Skeletal muscle tissue (tissue), 4 donors: ENCODE data around the gene SMIM21. TPM values are rescaled to one million over a fixed set of nuclear protein-coding genes. Genes with fewer than 3 reads are reported as not detected.
A peak's percentile ranks its signal among the peaks of the same experiment; 100 is the strongest.

Source experiments
- H3K27ac ChIP-seq: one replicate; pipeline ENCODE4 v1.7.0; 2013; ENCODE audit warnings: mild to moderate bottlenecking, low read depth, low read length, inconsistent platforms
- H3K27me3 ChIP-seq, 3 donors: one replicate each; pipeline ENCODE4 v1.7.0; 2013; ENCODE audit warnings: low read length in 3 of 3; ENCODE audit not compliant: control insufficient read depth in 3 of 3, insufficient read depth in 3 of 3
- H3K36me3 ChIP-seq, 3 donors: one replicate each; pipeline ENCODE4 v1.7.0; 2013; ENCODE audit warnings: low read length in 3 of 3; ENCODE audit not compliant: control insufficient read depth in 3 of 3, insufficient read depth in 3 of 3
- H3K4me1 ChIP-seq, 3 donors: one replicate each; pipeline ENCODE4 v1.7.0; 2013; ENCODE audit warnings: low read length in 3 of 3, mild to moderate bottlenecking in 3 of 3; ENCODE audit not compliant: control insufficient read depth in 3 of 3, insufficient read depth in 3 of 3
- H3K4me3 ChIP-seq, 3 donors: one replicate each; pipeline ENCODE4 v1.7.0; 2013; ENCODE audit warnings: low read length in 3 of 3
- H3K9ac ChIP-seq, 3 donors: one replicate each; pipeline ENCODE4 v1.7.0; 2013; ENCODE audit warnings: low read length in 3 of 3, mild to moderate bottlenecking in 3 of 3, moderate library complexity in 2 of 3, low read depth in 1 of 3
- H3K9me3 ChIP-seq, 3 donors: one replicate each; pipeline ENCODE4 v1.7.0; 2013; ENCODE audit warnings: low read length in 3 of 3; ENCODE audit not compliant: control insufficient read depth in 3 of 3
- total RNA-seq: library from RNA; depleted of rRNA; stranded (reverse); fragments of >200 nt; gene quantifications from one replicate; pipeline ENCODE4 v1.2.3, GENCODE V29; 2014
- donor health status: Osteomylitis.

SMIM21 gene
- total RNA-seq, 1 donor from 2014 or later = not detected

- Histone ChIP-seq H3K4me1 (no peaks in the 10 kb centered on the region), H3K27me3 (no peaks in the 10 kb centered on the region), H3K4me3 (no peak overlapping the region), H3K9me3 (no peaks in the 10 kb centered on the region), H3K9ac (no peak overlapping the region), H3K36me3 (no peaks in the 10 kb centered on the region), H3K27ac (no peak overlapping the region)
Observed at GRCh38 chr18:75462178-75462832, 34.8 kb upstream of the SMIM21 start.

- Histone ChIP-seq H3K9me3 (peaks cover 0 to 2% (median 0%) of the 10 kb centered on the region in 3 donors), H3K27ac (no peak overlapping the region), H3K4me3 (peak overlapping the region in 2 of 3 donors; percentile 36 to 60), H3K27me3 (peaks cover 0 to 13% (median 8%) of the 10 kb centered on the region in 3 donors), H3K9ac (no peak overlapping the region), H3K4me1 (peaks cover 0 to 3% (median 0%) of the 10 kb centered on the region in 3 donors), H3K36me3 (no peaks in the 10 kb centered on the region)
Observed at GRCh38 chr18:75456199-75456631, 28.7 kb upstream of the SMIM21 start.

GRCh38 chr18:75455249-75456198 lies 28.0 kb upstream of the SMIM21 start:
- Histone ChIP-seq H3K27me3 (peaks cover 0 to 13% (median 8%) of the 10 kb centered on the region in 3 donors), H3K9me3 (peaks cover 0 to 2% (median 0%) of the 10 kb centered on the region in 3 donors), H3K4me3 (peak overlapping the region in 2 of 3 donors; percentile 36 to 60), H3K4me1 (peaks cover 0 to 3% (median 0%) of the 10 kb centered on the region in 3 donors), H3K27ac (no peak overlapping the region), H3K36me3 (no peaks in the 10 kb centered on the region), H3K9ac (peak overlapping the region in 1 of 3 donors; percentile 10)

- no peak overlapping the region for H3K9ac ChIP-seq
- H3K4me1 ChIP-seq = peaks cover 0 to 3% (median 0%) of the 10 kb centered on the region in 3 donors
- no peak overlapping the region for H3K4me3 ChIP-seq
Observed at GRCh38 chr18:75454022-75454795, 26.7 kb upstream of the SMIM21 start.

GRCh38 chr18:75450906-75451305 lies 23.4 kb upstream of the SMIM21 start:
- Histone ChIP-seq H3K9ac (no peak overlapping the region), H3K4me3 (no peak overlapping the region), H3K9me3 (no peaks in the 10 kb centered on the region), H3K27me3 (peaks cover 0 to 11% (median 8%) of the 10 kb centered on the region in 3 donors), H3K4me1 (peaks cover 0 to 3% (median 0%) of the 10 kb centered on the region in 3 donors), H3K27ac (no peak overlapping the region), H3K36me3 (no peaks in the 10 kb centered on the region)

More at GRCh38 chr18:75454022-75454795, 26.7 kb upstream of the SMIM21 start:
- Histone ChIP-seq H3K27me3 (peaks cover 0 to 13% (median 8%) of the 10 kb centered on the region in 3 donors), H3K9me3 (peaks cover 0 to 2% (median 0%) of the 10 kb centered on the region in 3 donors), H3K27ac (no peak overlapping the region), H3K36me3 (no peaks in the 10 kb centered on the region)

GRCh38 chr18:75441896-75442295 lies 14.4 kb upstream of the SMIM21 start:
- peaks cover 0 to 5% (median 0%) of the 10 kb centered on the region in 3 donors for H3K4me1 ChIP-seq
- no peak overlapping the region for H3K27ac ChIP-seq
- no peaks in the 10 kb centered on the region for H3K9me3 ChIP-seq
- H3K4me3 ChIP-seq = no peak overlapping the region
- H3K27me3 ChIP-seq = peaks cover 10 to 33% (median 13%) of the 10 kb centered on the region in 3 donors
- no peak overlapping the region for H3K9ac ChIP-seq
- no peaks in the 10 kb centered on the region for H3K36me3 ChIP-seq

- Histone ChIP-seq H3K9me3 (no peaks in the 10 kb centered on the region), H3K36me3 (no peaks in the 10 kb centered on the region), H3K4me3 (no peak overlapping the region), H3K27me3 (peaks cover 10 to 38% (median 15%) of the 10 kb centered on the region in 3 donors), H3K27ac (no peak overlapping the region), H3K4me1 (peaks cover 0 to 5% (median 0%) of the 10 kb centered on the region in 3 donors), H3K9ac (no peak overlapping the region)
Observed at GRCh38 chr18:75439348-75439747, 11.8 kb upstream of the SMIM21 start.

- H3K9ac ChIP-seq = no peak overlapping the region
- no peak overlapping the region for H3K4me3 ChIP-seq
- peaks cover 10 to 38% (median 15%) of the 10 kb centered on the region in 3 donors for H3K27me3 ChIP-seq
- H3K27ac ChIP-seq = no peak overlapping the region
- peaks cover 0 to 5% (median 0%) of the 10 kb centered on the region in 3 donors for H3K4me1 ChIP-seq
- H3K9me3 ChIP-seq = no peaks in the 10 kb centered on the region
- no peaks in the 10 kb centered on the region for H3K36me3 ChIP-seq
Observed at GRCh38 chr18:75438891-75439290, 11.4 kb upstream of the SMIM21 start.

- H3K36me3 ChIP-seq = no peaks in the 10 kb centered on the region
- peaks cover 10 to 33% (median 11%) of the 10 kb centered on the region in 3 donors for H3K27me3 ChIP-seq
- no peak overlapping the region for H3K27ac ChIP-seq
- no peak overlapping the region for H3K9ac ChIP-seq
- H3K4me3 ChIP-seq = no peak overlapping the region
- H3K9me3 ChIP-seq = no peaks in the 10 kb centered on the region
- peaks cover 0 to 5% (median 0%) of the 10 kb centered on the region in 3 donors for H3K4me1 ChIP-seq
Observed at GRCh38 chr18:75437979-75438378, 10.5 kb upstream of the SMIM21 start.
